GM06990 (cell line): ENCODE data around the gene FKBP15.

Source experiments
- DNase-seq: peaks from one replicate; pipeline ENCODE4 v3.0.0-alpha.2; 2011; ENCODE audit not compliant: insufficient read length; ENCODE audit errors: extremely low read depth
- H3K27me3 ChIP-seq: replicated peaks from 2 replicates; pipeline ENCODE4 v1.6.0; 2011; ENCODE audit warnings: low read length; ENCODE audit not compliant: control insufficient read depth, insufficient read depth
- H3K36me3 ChIP-seq: 2 replicates; pipeline ENCODE4 v1.5.1; 2011; ENCODE audit warnings: low read length; ENCODE audit not compliant: control insufficient read depth, insufficient read depth
- H3K4me3 ChIP-seq: replicated peaks from 2 replicates; pipeline ENCODE4 v1.5.1; 2011; ENCODE audit warnings: low read depth, mild to moderate bottlenecking, control low read depth, low read length
- CTCF ChIP-seq: IDR thresholded peaks from 2 replicates; pipeline ENCODE4 v1.5.1; 2011; ENCODE audit warnings: low read length, control low read depth, mild to moderate bottlenecking, inconsistent platforms; ENCODE audit not compliant: insufficient read depth, poor library complexity, severe bottlenecking

FKBP15 gene

GRCh38 chr9:113166039-113166438 lies 55.0 kb downstream of the FKBP15 start:
- Histone ChIP-seq H3K4me3 (no peak overlapping the region), H3K36me3 (peaks cover 41% of the 10 kb centered on the region), H3K27me3 (no peaks in the 10 kb centered on the region)
- no peak for DNase-seq
- TF ChIP-seq CTCF = no peak

GRCh38 chr9:113164536-113165300 lies 56.4 kb downstream of the FKBP15 start:
- Histone ChIP-seq H3K27me3 (no peaks in the 10 kb centered on the region), H3K36me3 (peaks cover 41% of the 10 kb centered on the region), H3K4me3 (no peak overlapping the region)
- TF ChIP-seq CTCF = no peak
- no peak for DNase-seq

GRCh38 chr9:113163001-113163400 lies 58.1 kb downstream of the FKBP15 start:
- TF ChIP-seq CTCF = no peak
- Histone ChIP-seq H3K36me3 (peaks cover 28% of the 10 kb centered on the region), H3K27me3 (no peaks in the 10 kb centered on the region), H3K4me3 (no peak overlapping the region)
- DNase-seq = no peak

GRCh38 chr9:113160571-113160970 lies 60.5 kb downstream of the FKBP15 start:
- TF ChIP-seq CTCF = no peak
- peaks cover 19% of the 10 kb centered on the region for H3K36me3 ChIP-seq
- H3K4me3 ChIP-seq = no peak overlapping the region
- DNase-seq = no peak
- H3K27me3 ChIP-seq = no peaks in the 10 kb centered on the region

- no peak for DNase-seq
- H3K36me3 ChIP-seq = peaks cover 15% of the 10 kb centered on the region
- H3K27me3 ChIP-seq = no peaks in the 10 kb centered on the region
- H3K4me3 ChIP-seq = no peak overlapping the region
- TF ChIP-seq CTCF = no peak
Observed at GRCh38 chr9:113158446-113158845, 62.6 kb downstream of the FKBP15 start.
